Progenitor cell of endocrine pancreas (in vitro differentiated cells): Measurements from ENCODE around the gene CDH4. TPM values are rescaled to one million over a fixed set of nuclear protein-coding genes. Genes with fewer than 3 reads are reported as not detected.

Experiments
- DNase-seq: peaks from one replicate; pipeline ENCODE4 v3.0.0; 2021; ENCODE audit warnings: low spot score; ENCODE audit not compliant: unreplicated experiment
- H3K27ac Mint-ChIP-seq: 2 replicates; pipeline ENCODE4 v1.8.0; 2021; ENCODE audit warnings: mild to moderate bottlenecking, moderate library complexity, mixed read lengths
- H3K27me3 Mint-ChIP-seq: 2 replicates; pipeline ENCODE4 v1.8.0; 2021; ENCODE audit warnings: mixed read lengths
- H3K36me3 Mint-ChIP-seq: 2 replicates; pipeline ENCODE4 v1.8.0; 2022; ENCODE audit warnings: mixed read lengths; ENCODE audit not compliant: insufficient read depth
- H3K4me1 Mint-ChIP-seq: 2 replicates; pipeline ENCODE4 v1.8.0; 2021; ENCODE audit warnings: low read depth, mixed read lengths
- H3K4me3 Mint-ChIP-seq: 2 replicates; pipeline ENCODE4 v1.8.0; 2021; ENCODE audit warnings: low read depth, mild to moderate bottlenecking, moderate library complexity, mixed read lengths
- H3K9me3 Mint-ChIP-seq: 2 replicates; pipeline ENCODE4 v1.8.0; 2021; ENCODE audit warnings: low read depth, mixed read lengths
- CTCF ChIP-seq: fragments of 200-600 bp; sonication (generic); IDR thresholded peaks from one replicate; pipeline ENCODE4 v1.5.0; 2021; ENCODE audit warnings: antibody characterized with exemption, mild to moderate bottlenecking; ENCODE audit not compliant: unreplicated experiment
- total RNA-seq: library from RNA; stranded (reverse); gene quantifications from 2 replicates; pipeline ENCODE4 v1.2.1, GENCODE V29; 2021

Gene CDH4
- total RNA-seq, 1 donor from 2014 or later: 0.43 TPM

GRCh38 chr20:61975407-61976129 is 723.5 kb downstream of the CDH4 start:
- no peak overlapping the region for H3K4me3 Mint-ChIP-seq
- no peak for TF ChIP-seq CTCF
- peaks cover 23% of the 10 kb centered on the region for H3K36me3 Mint-ChIP-seq
- H3K4me1 Mint-ChIP-seq: peaks cover 6% of the 10 kb centered on the region
- no peaks in the 10 kb centered on the region for H3K27me3 Mint-ChIP-seq
- H3K9me3 Mint-ChIP-seq: no peaks in the 10 kb centered on the region
- no peak overlapping the region for H3K27ac Mint-ChIP-seq
- no peak for DNase-seq

- no peak for TF ChIP-seq CTCF
- DNase-seq: no peak
- Mint-ChIP-seq H3K27ac (no peak overlapping the region), H3K36me3 (peaks cover 25% of the 10 kb centered on the region), H3K9me3 (no peaks in the 10 kb centered on the region), H3K4me3 (no peak overlapping the region), H3K27me3 (no peaks in the 10 kb centered on the region), H3K4me1 (peaks cover 6% of the 10 kb centered on the region)
Measured at GRCh38 chr20:61976263-61976643, 724.2 kb downstream of the CDH4 start.

- TF ChIP-seq CTCF: no peak
- Mint-ChIP-seq H3K36me3 (peaks cover 28% of the 10 kb centered on the region), H3K4me1 (peaks cover 6% of the 10 kb centered on the region), H3K27me3 (no peaks in the 10 kb centered on the region), H3K27ac (no peak overlapping the region), H3K4me3 (no peak overlapping the region), H3K9me3 (no peaks in the 10 kb centered on the region)
- DNase-seq: no peak
Measured at GRCh38 chr20:61976644-61977418, 724.8 kb downstream of the CDH4 start.

- peaks cover 24% of the 10 kb centered on the region for H3K36me3 Mint-ChIP-seq
- no peaks in the 10 kb centered on the region for H3K9me3 Mint-ChIP-seq
- no peak overlapping the region for H3K27ac Mint-ChIP-seq
- H3K4me3 Mint-ChIP-seq: no peak overlapping the region
- H3K4me1 Mint-ChIP-seq: peaks cover 6% of the 10 kb centered on the region
- TF ChIP-seq CTCF: no peak
- no peaks in the 10 kb centered on the region for H3K27me3 Mint-ChIP-seq
- DNase-seq: no peak
Measured at GRCh38 chr20:61977419-61977786, 725.3 kb downstream of the CDH4 start.

- peaks cover 6% of the 10 kb centered on the region for H3K4me1 Mint-ChIP-seq
- no peak for DNase-seq
- no peaks in the 10 kb centered on the region for H3K27me3 Mint-ChIP-seq
- H3K36me3 Mint-ChIP-seq: peaks cover 14% of the 10 kb centered on the region
- no peak overlapping the region for H3K27ac Mint-ChIP-seq
- H3K4me3 Mint-ChIP-seq: no peak overlapping the region
- H3K9me3 Mint-ChIP-seq: no peaks in the 10 kb centered on the region
- no peak for TF ChIP-seq CTCF
Measured at GRCh38 chr20:61978491-61978890, 726.4 kb downstream of the CDH4 start.
